Smooth muscle cell of the pulmonary artery (primary cell): ENCODE data around the gene RAB39B. TPM values are rescaled to one million over a fixed set of nuclear protein-coding genes. Genes with fewer than 3 reads are reported as not detected.

ENCODE experiments used
- total RNA-seq: library from RNA; depleted of rRNA; stranded (reverse); fragments of >200 nt; gene quantifications from 2 replicates; pipeline ENCODE4 v1.2.3, GENCODE V29; 2014

RAB39B gene, protein sequence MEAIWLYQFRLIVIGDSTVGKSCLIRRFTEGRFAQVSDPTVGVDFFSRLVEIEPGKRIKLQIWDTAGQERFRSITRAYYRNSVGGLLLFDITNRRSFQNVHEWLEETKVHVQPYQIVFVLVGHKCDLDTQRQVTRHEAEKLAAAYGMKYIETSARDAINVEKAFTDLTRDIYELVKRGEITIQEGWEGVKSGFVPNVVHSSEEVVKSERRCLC
- total RNA-seq: 0.72 and 1.9 TPM in 2 replicates

GRCh38 chrX:155263854-155264628, at the start of gene RAB39B:
Gene RAB39B, minus strand, starts transcription at chrX:155264491. Its CDS starts 203 bp downstream, at chrX:155264288.

DNA sequence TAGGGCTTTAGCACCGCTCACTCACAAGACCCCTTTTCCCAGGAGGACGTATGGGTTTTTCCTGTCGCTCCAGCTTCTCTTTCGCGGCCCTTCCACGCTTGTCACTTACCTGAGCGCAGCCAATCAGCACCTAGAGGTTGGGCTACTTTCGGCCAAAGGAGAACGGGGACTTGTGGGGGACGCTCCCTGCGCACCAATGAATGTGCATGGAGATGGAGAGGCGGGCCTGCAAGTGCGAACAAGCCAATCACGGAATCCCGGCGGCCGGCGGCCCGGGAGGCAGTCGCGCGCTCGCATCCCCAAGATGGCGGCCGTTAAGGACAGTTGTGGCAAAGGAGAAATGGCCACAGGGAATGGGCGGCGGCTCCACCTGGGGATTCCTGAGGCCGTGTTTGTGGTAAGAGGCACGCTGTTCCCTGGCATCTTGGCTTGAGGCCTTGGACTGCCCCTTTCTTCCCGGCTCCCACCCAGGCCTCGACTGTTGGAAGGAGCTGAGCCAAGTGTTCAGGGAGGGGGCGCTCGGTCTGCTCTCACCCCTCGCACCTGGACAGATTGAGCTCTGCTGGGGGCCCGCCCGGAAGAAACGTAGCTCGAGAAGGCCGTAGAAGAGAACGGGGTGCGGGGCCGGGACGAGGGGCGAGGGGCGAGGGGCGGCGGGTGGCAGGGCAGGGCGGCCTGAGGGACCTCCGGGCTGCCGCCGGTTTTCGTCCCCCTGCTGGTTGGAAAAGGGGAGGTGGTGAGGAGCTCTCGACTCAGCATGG, 47.9 kb downstream of the RAB39B start, which contains the start of gene VBP1:
Gene VBP1 (plus strand): TSS at position 282 of the 761 bp plus-strand sequence. CDS start 23 bp downstream, at position 305.

Other genes with a start within 250 kb of the RAB39B start
- gene F8, start 241.8 kb downstream of the RAB39B start, total RNA-seq: 4.0 and 4.8 TPM in 2 replicates
- 46.1 and 59.2 TPM in 2 replicates for gene FUNDC2, start 237.6 kb downstream of the RAB39B start, total RNA-seq
- 11.4 and 14.3 TPM in 2 replicates for gene CMC4, start 193.4 kb downstream of the RAB39B start, total RNA-seq
- gene MTCP1, start 193.4 kb downstream of the RAB39B start, total RNA-seq: 6.8 and 9.6 TPM in 2 replicates
- 14.3 and 16.1 TPM in 2 replicates for gene BRCC3, start 193.0 kb downstream of the RAB39B start, total RNA-seq
- gene VBP1, start 48.0 kb downstream of the RAB39B start, total RNA-seq: 42.6 and 55.6 TPM in 2 replicates
- 0.33 and 0.78 TPM in 2 replicates for gene CLIC2, start 70.1 kb upstream of the RAB39B start, total RNA-seq
- not detected in 2 replicates for gene F8A2, start 117.6 kb upstream of the RAB39B start, total RNA-seq
- 1.5 and 1.7 TPM in 2 replicates for gene F8A3, start 194.1 kb upstream of the RAB39B start, total RNA-seq